HepG2 (cell line): ENCODE data around the gene PDE4D. TPM values are rescaled to one million over a fixed set of nuclear protein-coding genes. Genes with fewer than 3 reads are reported as not detected.

ENCODE experiments used
- ATAC-seq: fragments of 200-7000 bp; cut with Tn5 transposase; 3 replicates; pipeline ENCODE4 v1.9.1; 2020; ENCODE audit warnings: mild to moderate bottlenecking, moderate library complexity
- BruUV-seq: library from RNA; stranded (reverse); fragments of 400-500 nt; replicated peaks from 2 replicates; lab custom pipeline; 2021; lab: Mats Ljungman, UMichigan
- CTCF ChIA-PET: fragments of 300-600 bp; formaldehyde crosslinking; extraction: SDS; loops from one replicate; lab custom pipeline; 2021; ENCODE audit warnings: low total read pairs, inconsistent platforms, low intra/inter-chr PET ratio; lab: Yijun Ruan, JAX
- POLR2A ChIA-PET: fragments of 350-600 bp; sonication (Branson Sonifier 250); formaldehyde crosslinking; loops from one replicate; lab custom pipeline; 2020; ENCODE audit warnings: antibody characterized with exemption, inconsistent platforms; lab: Yijun Ruan, JAX
- DNase-seq: peaks from one replicate; pipeline ENCODE4 v3.0.0-alpha.2; 2015; ENCODE audit warnings: low spot score
- FAIRE-seq: peaks from 3 replicates; lab custom pipeline; 2011; peaks lifted over from hg19 to GRCh38; lab: Jason Lieb, UNC
- H2AFZ ChIP-seq: one replicate; pipeline ENCODE4 v1.6.1; 2011; ENCODE audit warnings: low read length, inconsistent platforms
- H3K27ac ChIP-seq: fragments of 300-600 bp; 3 replicates; pipeline ENCODE4 v1.8.0; 2011; ENCODE audit warnings: mixed run types, mild to moderate bottlenecking, mixed read lengths, low read length, inconsistent platforms; ENCODE audit not compliant: insufficient read depth; ENCODE audit errors: extremely low read length
- H3K27me3 ChIP-seq, 2 experiments: fragments of 200-600 bp in 1 of 2; 2 replicates in 1 of 2; 3 replicates in 1 of 2; pipeline versions ENCODE4 v1.6.0 to v1.8.0; 2011; ENCODE audit warnings: low read length in 2 of 2, mild to moderate bottlenecking in 2 of 2, moderate library complexity in 2 of 2, inconsistent platforms in 1 of 2; ENCODE audit not compliant: insufficient read depth in 2 of 2, control insufficient read depth in 1 of 2
- H3K36me3 ChIP-seq, 2 experiments: fragments of 200-600 bp in 1 of 2; replicated peaks in 1 of 2; 2 replicates in 1 of 2; 3 replicates in 1 of 2; pipeline versions ENCODE4 v1.5.1 to v1.8.0; 2011; ENCODE audit warnings: low read length in 2 of 2, inconsistent platforms in 1 of 2; ENCODE audit not compliant: insufficient read depth in 2 of 2, control insufficient read depth in 1 of 2
- H3K4me1 ChIP-seq: 2 replicates; pipeline ENCODE4 v1.5.1; 2012; ENCODE audit warnings: low read length, inconsistent platforms; ENCODE audit not compliant: insufficient read depth
- H3K4me2 ChIP-seq: 2 replicates; pipeline ENCODE4 v1.6.0; 2011; ENCODE audit warnings: low read depth, low read length, inconsistent platforms
- H3K4me3 ChIP-seq, 3 experiments: fragments of 200-600 bp in 1 of 3; sonication (generic), shearing (Covaris generic) in 1 of 3; replicated peaks in 1 of 3; 2 replicates each; pipeline ENCODE4 v1.5.1; 2011 to 2016; ENCODE audit warnings: low read length in 3 of 3, inconsistent platforms in 2 of 3, low read depth in 2 of 3, mild to moderate bottlenecking in 2 of 3, control low read depth in 1 of 3, mixed read lengths in 1 of 3; ENCODE audit not compliant: insufficient read depth in 1 of 3
- H3K79me2 ChIP-seq: one replicate; pipeline ENCODE4 v1.6.1; 2011; ENCODE audit warnings: low read length, inconsistent platforms; ENCODE audit not compliant: insufficient read depth
- H3K9ac ChIP-seq: 2 replicates; pipeline ENCODE4 v1.6.0; 2011; ENCODE audit warnings: mild to moderate bottlenecking, low read depth, low read length, inconsistent platforms; ENCODE audit not compliant: insufficient read depth
- H3K9me3 ChIP-seq: 2 replicates; pipeline ENCODE4 v1.5.1; 2012; ENCODE audit warnings: mild to moderate bottlenecking, low read length
- H4K20me1 ChIP-seq: 2 replicates; pipeline ENCODE4 v1.6.0; 2011; ENCODE audit warnings: inconsistent platforms, mild to moderate bottlenecking, low read length, moderate library complexity; ENCODE audit not compliant: insufficient read depth
- ADNP ChIP-seq: sonication (generic); formaldehyde crosslinking; IDR thresholded peaks from 2 replicates; pipeline ENCODE4 v1.4.0; 2020; ENCODE audit warnings: missing genetic modification reagents
- ATM ChIP-seq: fragments of 450-650 bp; IDR thresholded peaks from 2 replicates; pipeline ENCODE4 v1.7.1; 2017; ENCODE audit warnings: mild to moderate bottlenecking, borderline replicate concordance
- CEBPB ChIP-seq: IDR thresholded peaks from 2 replicates; pipeline ENCODE4 v1.6.1; 2011; ENCODE audit warnings: low read depth, low read length, improper control_type of control experiment, borderline replicate concordance
- MED8 ChIP-seq: sonication (generic); formaldehyde crosslinking; IDR thresholded peaks from 2 replicates; pipeline ENCODE4 v1.8.1; 2023; ENCODE audit warnings: mild to moderate bottlenecking, missing genetic modification reagents; ENCODE audit not compliant: insufficient replicate concordance
- MYC ChIP-seq: sonication (generic); formaldehyde crosslinking; IDR thresholded peaks from 2 replicates; pipeline ENCODE4 v1.9.0; 2021; ENCODE audit warnings: missing genetic modification reagents, borderline replicate concordance
- NR2F1 ChIP-seq, 2 experiments: fragments of 450-650 bp in 1 of 2; formaldehyde crosslinking in 1 of 2; IDR thresholded peaks; 2 replicates each; pipeline versions ENCODE4 v1.5.0 to v1.6.1; 2016 to 2020; ENCODE audit warnings: mild to moderate bottlenecking in 1 of 2, missing compliant biosample characterization in 1 of 2, missing genetic modification reagents in 1 of 2, moderate library complexity in 1 of 2
- PTBP1 ChIP-seq: fragments of 200-400 bp; formaldehyde crosslinking; IDR thresholded peaks from 2 replicates; pipeline ENCODE4 v1.6.1; 2018; ENCODE audit warnings: low read length, low read depth; ENCODE audit not compliant: poor library complexity, severe bottlenecking
- SIX1 ChIP-seq: sonication (generic); formaldehyde crosslinking; IDR thresholded peaks from 2 replicates; pipeline ENCODE4 v1.4.0; 2020; ENCODE audit warnings: missing genetic modification reagents, borderline replicate concordance
- ZFP41 ChIP-seq: sonication (generic); formaldehyde crosslinking; IDR thresholded peaks from 2 replicates; pipeline ENCODE4 v1.4.0; 2020; ENCODE audit warnings: mild to moderate bottlenecking, missing genetic modification reagents, borderline replicate concordance
- ZNF326 ChIP-seq: sonication (generic); formaldehyde crosslinking; IDR thresholded peaks from 2 replicates; pipeline ENCODE4 v1.4.0; 2020; ENCODE audit warnings: missing genetic modification reagents, borderline replicate concordance
- ZNF484 ChIP-seq: sonication (generic); formaldehyde crosslinking; IDR thresholded peaks from 2 replicates; pipeline ENCODE4 v1.5.1; 2020; ENCODE audit warnings: mild to moderate bottlenecking, low read depth, missing genetic modification reagents, borderline replicate concordance
- ZSCAN30 ChIP-seq: sonication (generic); formaldehyde crosslinking; IDR thresholded peaks from 2 replicates; pipeline ENCODE4 v1.5.0; 2020; ENCODE audit warnings: mild to moderate bottlenecking, missing genetic modification reagents
- WGBS: methylation state at CpG from one replicate; pipeline ENCODE4 v1.1.6; 2017; ENCODE audit warnings: low lambda C conversion rate; 5-methylcytosine and 5-hydroxymethylcytosine counted together
- in situ Hi-C: cut with HindIII; loops from 2 replicates; pipeline ENCODE4 v1.10.0; 2017; ENCODE audit warnings: low pct_unique_long_range_greater_than_20kb; ENCODE audit not compliant: extremely low pct_ligation_motif_present
- intact Hi-C: fragments of 100-400 bp; cut with micrococcal nuclease; formaldehyde crosslinking; loops from one replicate; pipeline ENCODE4 v1.10.0; 2022; ENCODE audit not compliant: unreplicated experiment
- polyA plus RNA-seq, 8 experiments: library from polyadenylated mRNA; depleted of rRNA in 3 of 8; stranded (reverse) in 7 of 8; unstranded in 1 of 8; fragments of >200 nt; fragmentation: Illumina TruSeq in 4 of 8; extraction: Trizol in 4 of 8; gene quantifications; 2 replicates each; pipeline versions ENCODE4 v1.2.1 to v1.2.3, GENCODE V29; 2011 to 2016; ENCODE audit warnings: low read depth in 4 of 8, missing spikeins in 1 of 8, mixed read lengths in 1 of 8; ENCODE audit not compliant: insufficient read depth in 1 of 8
- total RNA-seq, 5 experiments: library from RNA; depleted of rRNA; stranded (reverse); fragments of >200 nt; fragmentation: Illumina TruSeq; extraction: Trizol; gene quantifications; 2 replicates each; pipeline ENCODE4 v1.2.3, GENCODE V29; 2016; ENCODE audit warnings: low read depth in 1 of 5
- TF ChIP-seq, protein P1 (sequence below): sonication (generic); formaldehyde crosslinking; IDR thresholded peaks from 2 replicates; pipeline ENCODE4 v1.5.0; 2020; ENCODE audit warnings: mild to moderate bottlenecking, missing genetic modification reagents
- TF ChIP-seq, protein P2 (sequence below): IDR thresholded peaks from 2 replicates; pipeline ENCODE4 v1.6.1; 2016; ENCODE audit warnings: mild to moderate bottlenecking

Gene PDE4D
- total and polyA plus RNA-seq, 2 of the 13 experiments (the other 11 are each of a cell fraction or from before 2014, with no cell fraction given) = 7.0 to 12.2 TPM

DNA sequence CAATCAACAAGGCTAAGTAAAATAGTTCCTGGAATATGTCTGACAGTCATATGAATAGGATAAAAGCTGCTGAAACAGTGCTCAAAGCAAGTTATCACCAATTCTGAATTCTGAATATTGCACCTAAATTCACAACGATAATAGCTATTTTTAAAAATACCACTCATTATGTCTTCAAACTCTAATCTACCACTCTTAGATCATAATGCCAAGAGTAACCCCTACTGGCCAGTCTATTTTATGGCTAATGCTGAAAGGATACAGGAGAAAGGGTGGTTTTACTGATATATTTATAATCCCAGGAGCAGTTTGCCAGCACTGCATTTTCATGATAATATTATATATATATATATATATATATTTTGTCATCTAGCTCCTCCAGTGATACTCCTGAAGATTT, 232.8 kb downstream of the PDE4D start:
- Histone ChIP-seq H3K9ac (no peak overlapping the region), H3K27me3 (no peaks in the 10 kb centered on the region), H3K36me3 (no peaks in the 10 kb centered on the region), H3K9me3 (no peaks in the 10 kb centered on the region), H3K27ac (no peak overlapping the region), H3K4me3 (no peak overlapping the region), H3K79me2 (no peaks in the 10 kb centered on the region), H4K20me1 (no peaks in the 10 kb centered on the region), H3K4me1 (peaks cover 25% of the 10 kb centered on the region), H2AFZ (no peak overlapping the region)
- DNase-seq = no peak
- no peak for ATAC-seq
- intact Hi-C loops (no loop called here), in situ Hi-C loops (loop anchor here (25.0 kb wide), 2 partner anchors 148 to 273 kb away; no protein-coding TSS in a partner anchor)
- 22% methylated on average over 1 of the region's 1 CpG for WGBS
- BruUV-seq = no TSS peak
- FAIRE-seq = no peak
- POLR2A ChIA-PET = no interaction called here
- TF ChIP-seq, protein P1, sequence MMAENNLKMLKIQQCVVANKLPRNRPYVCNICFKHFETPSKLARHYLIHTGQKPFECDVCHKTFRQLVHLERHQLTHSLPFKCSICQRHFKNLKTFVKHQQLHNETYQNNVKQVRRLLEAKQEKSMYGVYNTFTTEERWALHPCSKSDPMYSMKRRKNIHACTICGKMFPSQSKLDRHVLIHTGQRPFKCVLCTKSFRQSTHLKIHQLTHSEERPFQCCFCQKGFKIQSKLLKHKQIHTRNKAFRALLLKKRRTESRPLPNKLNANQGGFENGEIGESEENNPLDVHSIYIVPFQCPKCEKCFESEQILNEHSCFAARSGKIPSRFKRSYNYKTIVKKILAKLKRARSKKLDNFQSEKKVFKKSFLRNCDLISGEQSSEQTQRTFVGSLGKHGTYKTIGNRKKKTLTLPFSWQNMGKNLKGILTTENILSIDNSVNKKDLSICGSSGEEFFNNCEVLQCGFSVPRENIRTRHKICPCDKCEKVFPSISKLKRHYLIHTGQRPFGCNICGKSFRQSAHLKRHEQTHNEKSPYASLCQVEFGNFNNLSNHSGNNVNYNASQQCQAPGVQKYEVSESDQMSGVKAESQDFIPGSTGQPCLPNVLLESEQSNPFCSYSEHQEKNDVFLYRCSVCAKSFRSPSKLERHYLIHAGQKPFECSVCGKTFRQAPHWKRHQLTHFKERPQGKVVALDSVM (CRISPR knock-in tag) = no peak
- TF ChIP-seq ADNP (CRISPR knock-in tag) (no peak), MED8 (CRISPR knock-in tag) (no peak), PTBP1 (no peak), ZFP41 (CRISPR knock-in tag) (no peak), CEBPB (no peak), NR2F1 (CRISPR knock-in tag; IDR thresholded peaks at IDR 0.05) (no peak), MYC (CRISPR knock-in tag) (no peak), ZNF484 (CRISPR knock-in tag) (no peak), ATM (no peak), ZNF326 (CRISPR knock-in tag) (no peak), ZSCAN30 (no peak), SIX1 (no peak)
- TF ChIP-seq, protein P2, sequence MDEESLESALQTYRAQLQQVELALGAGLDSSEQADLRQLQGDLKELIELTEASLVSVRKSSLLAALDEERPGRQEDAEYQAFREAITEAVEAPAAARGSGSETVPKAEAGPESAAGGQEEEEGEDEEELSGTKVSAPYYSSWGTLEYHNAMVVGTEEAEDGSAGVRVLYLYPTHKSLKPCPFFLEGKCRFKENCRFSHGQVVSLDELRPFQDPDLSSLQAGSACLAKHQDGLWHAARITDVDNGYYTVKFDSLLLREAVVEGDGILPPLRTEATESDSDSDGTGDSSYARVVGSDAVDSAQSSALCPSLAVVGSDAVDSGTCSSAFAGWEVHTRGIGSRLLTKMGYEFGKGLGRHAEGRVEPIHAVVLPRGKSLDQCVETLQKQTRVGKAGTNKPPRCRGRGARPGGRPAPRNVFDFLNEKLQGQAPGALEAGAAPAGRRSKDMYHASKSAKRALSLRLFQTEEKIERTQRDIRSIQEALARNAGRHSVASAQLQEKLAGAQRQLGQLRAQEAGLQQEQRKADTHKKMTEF = no peak
- TF ChIP-seq, all 625 proteins: peak for 0
- no peak overlapping the region for H3K4me2 ChIP-seq
- CTCF ChIA-PET = no interaction called here
